ENCODE measurements around the gene MUSTN1. TPM values are rescaled to one million over a fixed set of nuclear protein-coding genes. Genes with fewer than 3 reads are reported as not detected.

The MUSTN1 gene
- polyA plus RNA-seq, 3 donors, result 2.9 to 129 (median 19.6) TPM

DNA sequence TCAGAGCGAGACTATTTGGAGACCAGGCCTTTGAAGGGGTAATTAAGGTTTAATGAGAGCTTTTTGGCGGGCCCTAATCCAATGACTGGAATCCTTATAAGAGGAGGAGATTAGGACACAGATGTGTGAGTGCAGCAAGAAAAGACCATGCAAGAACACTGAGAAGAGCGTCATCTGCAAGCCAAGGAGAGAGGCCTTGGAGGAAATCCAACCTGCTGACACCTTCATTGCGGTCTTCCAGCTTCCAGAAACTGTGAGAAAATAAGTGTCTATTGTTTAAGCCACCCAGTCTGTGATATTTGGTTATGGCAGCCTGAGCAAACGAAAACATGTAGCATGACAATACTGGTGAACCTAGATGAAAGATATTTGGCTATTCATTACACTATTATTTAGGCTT, 23.0 kb upstream of the MUSTN1 start:
- no peak overlapping the region for H3K27ac ChIP-seq (ENCODE audit: low read depth, low read length)
- WGBS, 3 donors, result 71 to 97% (median 95%) methylated on average over 5 of the region's 5 CpGs

DNA sequence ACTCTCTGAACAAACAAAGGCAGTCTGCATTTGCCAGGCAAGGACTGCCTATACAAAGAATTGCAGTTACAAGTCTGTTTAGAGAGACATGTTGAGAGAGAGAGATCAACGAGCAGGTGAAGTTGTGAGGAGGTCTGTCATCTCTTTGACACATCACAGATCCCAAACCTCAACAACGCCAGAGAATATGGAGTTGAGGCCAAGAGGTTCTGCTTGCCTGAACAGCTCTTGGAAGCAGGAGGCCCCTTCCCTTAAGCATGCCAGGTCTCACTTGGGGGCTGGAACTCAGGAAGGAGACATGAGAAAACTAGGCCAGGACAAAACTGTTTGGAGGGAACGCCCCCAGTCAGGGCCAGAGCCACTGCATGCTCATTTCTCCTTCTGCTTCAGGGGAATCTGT, 22.3 kb upstream of the MUSTN1 start:
- WGBS, 3 donors, result 77 to 80% (median 79%) methylated on average over 3 of the region's 3 CpGs
- no peak overlapping the region for H3K27ac ChIP-seq (ENCODE audit: low read depth, low read length)

DNA sequence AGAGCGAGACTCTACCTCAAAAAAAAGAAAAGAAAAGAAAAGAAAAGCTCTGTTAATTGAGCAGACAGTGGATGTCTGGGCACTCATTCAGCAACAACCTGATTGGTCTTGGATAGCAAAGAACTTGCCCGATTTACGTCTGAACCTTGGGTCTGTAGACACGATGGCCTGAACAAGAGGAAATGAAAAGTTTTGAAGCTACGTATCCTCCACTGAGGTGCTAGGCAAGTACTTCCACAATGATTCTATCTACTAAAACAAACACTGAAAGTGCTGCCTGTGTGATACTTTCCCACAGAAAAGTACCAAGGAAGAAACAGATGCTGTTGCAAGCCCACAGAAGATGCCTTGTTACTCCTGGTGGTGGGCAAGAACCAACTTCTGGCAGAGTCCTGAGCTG, 21.8 kb upstream of the MUSTN1 start:
- no peak overlapping the region for H3K27ac ChIP-seq (ENCODE audit: low read depth, low read length)
- WGBS, 3 donors, result 64 to 91% (median 90%) methylated on average over 5 of the region's 5 CpGs

DNA sequence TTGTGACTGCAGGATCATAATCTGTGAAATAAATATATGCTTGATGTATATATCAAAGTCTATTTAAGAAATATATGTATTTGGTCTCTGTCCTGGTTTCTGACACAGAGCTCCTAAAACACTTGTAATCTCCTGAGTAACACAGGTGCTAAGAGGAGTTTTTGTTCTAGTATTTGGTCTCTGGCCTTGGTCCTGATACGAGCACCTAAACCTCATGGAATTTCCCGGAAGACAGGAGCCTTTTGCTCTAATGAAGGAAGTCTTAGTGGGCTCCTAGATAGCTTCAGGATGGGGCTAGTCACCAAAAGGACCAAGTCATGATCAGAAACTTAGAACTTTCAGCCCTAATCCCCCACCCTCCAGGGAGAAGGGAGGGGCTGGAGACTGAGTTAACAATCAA, 19.2 kb upstream of the MUSTN1 start:
- H3K27ac ChIP-seq (ENCODE audit: low read depth, low read length), result no peak overlapping the region
- 77 to 95% (median 92%) methylated on average over 2 of the region's 2 CpGs for WGBS, 3 donors

DNA sequence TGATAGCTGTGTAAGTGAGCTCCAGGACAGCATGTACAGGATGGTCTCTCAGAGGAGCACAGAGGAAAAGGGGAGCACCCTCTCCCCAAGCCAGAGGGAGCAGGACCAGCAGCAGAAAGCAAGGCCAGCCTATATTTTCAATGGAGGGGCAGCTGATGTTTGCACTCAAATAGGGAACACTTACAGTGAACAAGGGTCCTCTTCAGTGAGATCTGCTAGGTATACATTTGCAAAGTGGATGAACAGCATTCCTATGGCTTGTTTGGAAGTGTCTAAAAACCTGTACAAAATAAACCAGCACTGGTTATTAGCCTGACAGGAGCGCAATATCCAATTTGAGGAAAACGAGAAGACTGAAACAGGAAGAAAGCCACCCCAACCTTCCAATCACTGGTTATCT, 17.6 kb upstream of the MUSTN1 start:
- WGBS, 3 donors, result 65 to 88% (median 82%) methylated on average over 2 of the region's 2 CpGs
- no peak overlapping the region for H3K27ac ChIP-seq (ENCODE audit: low read depth, low read length)

DNA sequence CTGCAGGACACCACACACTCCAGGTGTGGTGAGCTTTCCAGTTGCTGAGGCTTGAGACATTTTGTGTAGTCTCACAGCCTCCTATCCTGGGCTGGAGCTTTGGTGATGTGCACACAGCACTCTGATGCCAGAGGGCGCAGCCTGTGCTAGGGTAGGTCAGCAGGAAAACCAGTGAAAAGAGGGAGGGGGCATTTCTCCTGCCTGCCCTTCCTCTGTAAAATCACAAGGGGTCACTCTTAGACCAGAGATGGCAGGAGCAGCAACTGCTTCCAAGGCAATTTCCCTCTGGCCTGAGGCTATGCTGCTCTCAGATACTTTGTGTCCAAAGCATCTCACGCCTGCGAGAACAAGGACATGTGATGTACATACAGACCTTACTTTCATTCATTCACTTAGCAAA, 16.5 kb upstream of the MUSTN1 start:
- H3K27ac ChIP-seq (ENCODE audit: low read depth, low read length), result no peak overlapping the region
- WGBS, 3 donors, result 44 to 80% (median 76%) methylated on average over 3 of the region's 3 CpGs

DNA sequence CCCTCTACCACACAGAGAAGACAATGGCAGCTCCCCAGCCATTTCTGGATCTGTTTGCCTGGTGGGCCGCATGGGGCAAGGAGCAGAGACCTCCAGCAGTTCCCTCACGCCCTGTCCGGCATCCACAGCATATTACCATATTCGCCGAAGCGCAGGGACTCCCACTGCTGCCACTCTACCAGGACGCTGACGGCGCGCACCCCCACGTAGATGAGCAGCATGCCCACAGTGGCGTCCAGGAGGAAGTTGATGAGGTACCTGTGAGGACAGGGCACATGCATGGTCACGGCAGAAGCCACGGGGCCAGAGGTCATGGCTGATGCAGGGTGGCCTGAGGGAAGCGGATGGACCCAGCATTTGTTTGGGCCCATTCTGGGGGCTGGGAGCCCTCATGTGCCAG, 14.8 kb upstream of the MUSTN1 start:
- WGBS, 3 donors, result 96 to 97% (median 97%) methylated on average over 14 to 15 of the region's 15 CpGs
- no peak overlapping the region for H3K27ac ChIP-seq (ENCODE audit: low read depth, low read length)

DNA sequence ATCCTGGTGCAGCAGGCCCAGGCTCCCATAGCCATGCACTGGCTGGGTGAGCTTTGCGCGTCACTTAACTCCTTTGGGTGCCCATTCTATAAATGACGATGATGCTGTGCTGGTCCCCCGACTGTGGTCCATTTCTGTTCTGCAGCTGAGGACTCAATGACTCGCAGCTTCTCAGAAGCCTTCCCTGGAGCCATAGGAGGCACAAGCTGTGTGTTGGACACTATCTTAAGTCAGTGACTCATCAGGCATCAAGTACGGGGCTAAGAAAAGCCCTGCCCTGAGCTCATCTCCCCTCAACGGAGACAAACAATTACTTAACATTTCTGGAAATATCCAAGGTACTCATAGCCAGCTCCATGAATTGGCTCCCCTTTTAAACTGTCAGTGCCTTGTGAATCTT, 13.8 kb upstream of the MUSTN1 start:
- no peak overlapping the region for H3K27ac ChIP-seq (ENCODE audit: low read depth, low read length)
- WGBS, 3 donors, result 65 to 87% (median 73%) methylated on average over 7 of the region's 7 CpGs

DNA sequence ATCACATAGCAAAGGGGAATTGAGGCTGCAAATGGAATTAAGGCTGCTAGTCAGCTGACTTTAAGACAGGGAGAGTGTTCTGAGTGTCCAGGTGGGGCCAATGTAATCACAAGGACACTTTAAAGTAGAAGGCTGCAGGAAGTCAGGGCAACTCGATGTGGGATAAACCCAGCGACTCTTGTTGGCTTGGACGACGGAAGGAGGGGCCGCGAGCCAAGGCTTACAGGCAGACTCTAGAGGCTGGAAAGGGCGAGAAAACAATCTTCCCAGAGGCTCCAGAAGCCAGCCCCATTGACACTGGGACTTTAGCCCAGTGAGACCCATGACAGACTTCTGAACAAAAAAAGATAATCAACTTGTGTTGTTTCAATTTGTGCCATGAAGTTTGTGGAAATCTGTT, 12.9 kb upstream of the MUSTN1 start:
- 89 to 96% (median 93%) methylated on average over 7 of the region's 7 CpGs for WGBS, 3 donors
- H3K27ac ChIP-seq (ENCODE audit: low read depth, low read length), result no peak overlapping the region

DNA sequence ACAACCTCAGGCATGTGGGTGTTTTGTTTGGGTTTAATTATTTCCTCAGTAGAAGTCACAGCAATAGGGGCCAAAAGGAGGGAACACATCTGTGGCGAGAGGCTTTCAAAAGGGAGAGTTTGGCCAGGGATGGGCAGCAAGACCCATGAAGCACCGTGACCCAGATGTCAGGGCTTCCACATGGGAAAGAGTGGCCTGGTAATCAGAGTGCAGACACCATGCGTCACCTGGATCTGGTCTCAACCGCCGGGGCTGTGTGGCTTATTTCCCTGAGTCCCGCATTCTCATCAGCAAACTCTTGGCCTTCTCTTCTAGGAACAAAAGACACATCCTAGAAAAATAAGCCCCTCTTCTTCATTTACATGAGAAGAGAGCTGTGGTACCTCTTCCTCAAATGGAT, 12.4 kb upstream of the MUSTN1 start:
- 88 to 97% (median 94%) methylated on average over 6 of the region's 6 CpGs for WGBS, 3 donors
- no peak overlapping the region for H3K27ac ChIP-seq (ENCODE audit: low read depth, low read length)

DNA sequence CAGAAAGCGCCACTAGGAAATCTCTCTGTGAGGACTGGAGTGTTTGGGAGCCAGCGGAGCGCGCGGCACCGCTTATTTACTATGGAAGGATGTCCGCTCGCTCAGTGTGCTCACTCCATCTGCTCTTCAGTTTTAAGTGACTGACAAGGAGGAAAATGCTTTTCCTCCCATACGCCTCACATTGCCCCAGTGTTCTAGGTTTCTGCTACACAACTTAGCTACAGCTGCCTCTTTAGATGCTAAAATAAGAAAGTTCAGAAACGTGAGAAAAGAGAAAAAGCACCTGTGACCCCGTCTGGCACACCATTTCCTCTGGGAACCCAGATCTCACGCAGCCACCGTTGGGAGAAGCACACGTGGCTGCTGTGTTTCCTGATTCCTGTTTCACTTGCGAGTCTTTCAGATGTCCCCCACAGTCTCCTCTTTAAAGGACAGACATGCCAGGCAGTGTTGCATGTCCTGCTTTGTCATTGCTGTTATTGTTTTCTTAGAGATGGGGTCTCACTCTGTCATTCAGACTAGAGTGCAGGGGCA, 11.7 kb upstream of the MUSTN1 start:
- 57 to 83% (median 63%) methylated on average over 15 of the region's 15 CpGs for WGBS, 3 donors

DNA sequence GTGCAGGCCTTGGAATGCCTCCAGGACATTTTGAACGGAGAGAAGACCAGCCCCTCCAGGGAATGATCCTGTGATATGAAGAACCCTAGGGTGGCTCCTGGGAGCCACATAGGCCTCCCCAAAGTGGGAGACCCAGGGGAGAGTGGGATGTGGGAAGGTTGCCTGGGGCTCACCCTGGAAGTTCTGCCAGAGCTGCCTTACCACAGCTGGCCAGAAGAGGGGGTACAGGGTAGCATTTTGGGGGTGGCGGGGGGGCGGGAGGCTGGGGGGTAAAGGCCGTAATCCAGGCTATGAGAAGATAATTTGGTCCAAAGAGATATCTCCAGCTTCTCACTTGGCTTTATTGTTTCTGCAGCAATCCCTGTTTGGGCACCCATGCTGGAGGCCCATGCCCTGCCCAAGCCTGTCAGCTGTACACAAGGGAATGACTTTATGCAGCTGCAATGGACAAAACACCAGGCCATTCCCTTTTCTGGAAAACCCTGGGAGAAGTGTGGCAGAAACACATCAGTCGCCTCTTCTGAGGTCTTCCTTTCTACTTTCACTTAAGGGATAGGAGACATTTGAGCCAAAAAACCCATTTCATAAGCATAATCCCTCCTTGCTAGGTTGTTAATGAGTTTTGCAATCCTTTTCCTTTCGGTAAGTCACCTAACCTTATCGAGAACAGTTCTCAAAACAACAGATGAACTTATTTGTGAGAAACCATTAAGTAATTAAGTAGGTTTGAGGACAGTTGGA, 11.0 kb upstream of the MUSTN1 start:
- no peak overlapping the region for H3K27ac ChIP-seq (ENCODE audit: low read depth, low read length)
- 63 to 80% (median 64%) methylated on average over 5 to 7 of the region's 7 CpGs for WGBS, 3 donors

More for the DNA sequence above, 11.7 kb upstream of the MUSTN1 start:
- no peak overlapping the region for H3K27ac ChIP-seq (ENCODE audit: low read depth, low read length)

DNA sequence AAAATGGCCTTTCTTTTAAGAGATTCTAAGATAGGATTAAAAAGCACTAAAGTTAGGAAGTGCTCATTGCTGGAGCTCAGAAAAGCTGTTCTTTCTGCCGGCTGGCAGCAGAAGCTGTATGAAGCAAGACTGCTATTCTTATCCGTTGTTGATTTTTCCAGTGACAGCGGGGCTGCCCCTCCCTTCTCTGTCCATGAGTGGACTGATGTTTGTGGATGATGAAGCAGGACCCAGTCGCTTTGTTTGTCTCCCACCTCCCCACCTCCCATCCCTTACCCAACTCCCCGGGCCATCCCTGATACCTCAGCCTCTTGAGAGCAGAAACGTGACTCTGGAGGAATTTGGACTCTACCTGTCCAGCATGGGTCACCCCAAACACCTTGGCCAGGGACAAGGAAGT, 10.3 kb upstream of the MUSTN1 start:
- 16 to 37% (median 32%) methylated on average over 6 of the region's 6 CpGs for WGBS, 3 donors
- no peak overlapping the region for H3K27ac ChIP-seq (ENCODE audit: low read depth, low read length)

DNA sequence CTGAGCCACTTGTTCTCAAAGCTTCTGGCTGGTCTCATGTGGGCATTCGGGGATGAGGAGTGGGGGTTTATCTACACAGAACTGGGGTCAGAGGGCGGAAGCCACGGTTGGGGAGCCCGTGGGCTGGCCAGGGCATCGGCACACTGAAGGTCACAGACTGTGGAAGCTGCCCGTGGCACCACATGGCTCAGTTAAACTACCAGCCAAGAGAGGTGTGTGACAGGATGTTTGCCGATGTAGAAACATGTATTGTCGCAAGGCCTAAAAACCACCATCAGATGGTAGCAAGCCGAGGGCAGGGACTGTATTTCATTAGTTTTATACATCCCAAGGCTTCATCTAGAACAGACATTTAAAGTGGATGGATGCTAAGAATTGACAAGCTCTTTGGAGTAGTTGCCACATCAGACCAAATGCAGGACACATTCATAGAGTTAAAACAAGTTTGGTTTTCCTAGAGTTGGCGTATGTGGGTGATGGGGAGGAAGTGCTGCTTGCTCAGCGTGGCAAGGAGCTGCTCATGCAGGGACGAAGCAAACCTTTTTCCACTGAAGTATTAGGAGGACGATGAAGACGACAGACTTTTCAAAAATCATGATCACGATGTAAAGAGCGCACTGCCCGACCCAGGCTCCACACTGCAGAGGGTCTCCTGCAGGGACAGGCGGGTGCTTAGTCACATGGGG, 9.6 kb upstream of the MUSTN1 start:
- no peak overlapping the region for H3K27ac ChIP-seq (ENCODE audit: low read depth, low read length)
- 66 to 79% (median 73%) methylated on average over 18 of the region's 18 CpGs for WGBS, 3 donors

DNA sequence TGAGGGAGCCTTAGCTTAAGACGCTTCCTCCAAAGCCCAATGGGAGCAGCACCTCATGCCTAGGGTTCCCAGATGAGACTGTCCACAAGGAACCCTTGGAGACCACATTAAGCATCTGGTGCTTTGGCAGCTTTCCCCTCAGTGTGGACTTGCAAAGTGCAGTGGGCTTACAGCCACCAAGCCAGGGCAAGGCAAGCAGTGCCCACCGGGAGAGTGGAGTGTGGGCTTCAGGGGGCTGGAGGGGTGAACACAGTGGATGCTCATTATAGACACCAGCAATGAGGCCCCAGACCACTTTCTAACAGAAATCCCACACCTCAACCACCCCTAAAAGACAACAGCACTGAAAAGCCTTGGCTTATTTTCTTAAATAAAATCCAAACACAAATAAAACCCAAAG, 9.1 kb upstream of the MUSTN1 start:
- H3K27ac ChIP-seq (ENCODE audit: low read depth, low read length), result no peak overlapping the region
- 85 to 94% (median 93%) methylated on average over 2 of the region's 2 CpGs for WGBS, 3 donors

DNA sequence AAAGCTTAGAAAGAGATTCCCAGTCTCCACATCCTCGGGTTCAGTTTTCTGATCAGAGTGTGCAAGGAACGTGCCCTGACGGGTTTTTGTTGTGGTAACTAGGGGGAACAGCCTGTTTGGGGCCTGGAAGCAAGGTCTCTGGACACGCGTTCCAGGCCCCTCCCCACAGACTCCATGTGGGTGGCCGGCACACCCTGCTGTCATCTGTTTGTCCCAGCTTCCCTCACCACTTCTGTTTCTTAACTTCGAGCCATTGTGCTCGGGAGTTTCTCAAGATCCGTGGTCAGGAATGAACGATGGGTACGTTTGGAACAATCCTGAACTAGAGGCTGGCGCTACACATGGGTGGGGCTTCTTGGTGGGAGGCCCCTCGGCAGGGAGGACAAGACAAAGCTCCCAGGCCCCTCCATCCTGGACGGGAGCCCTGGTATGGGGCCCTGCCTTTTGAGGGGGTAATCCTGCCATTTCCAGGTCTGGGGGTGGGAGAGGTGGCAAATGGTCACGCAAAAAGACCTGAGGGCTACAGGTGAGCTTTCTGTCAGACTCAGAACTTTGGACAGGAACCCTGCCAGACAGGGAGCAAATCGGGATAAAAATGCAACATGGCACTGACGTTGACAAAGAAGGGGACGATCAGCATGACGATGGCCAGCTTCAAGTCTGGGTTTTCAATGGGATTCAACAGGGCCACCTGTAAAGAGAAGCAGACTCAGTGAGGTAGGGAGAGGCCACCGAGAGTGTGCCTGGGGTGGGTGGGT, 8.5 kb upstream of the MUSTN1 start:
- H3K27ac ChIP-seq (ENCODE audit: low read depth, low read length), result no peak overlapping the region
- 61 to 90% (median 67%) methylated on average over 20 of the region's 20 CpGs for WGBS, 3 donors

DNA sequence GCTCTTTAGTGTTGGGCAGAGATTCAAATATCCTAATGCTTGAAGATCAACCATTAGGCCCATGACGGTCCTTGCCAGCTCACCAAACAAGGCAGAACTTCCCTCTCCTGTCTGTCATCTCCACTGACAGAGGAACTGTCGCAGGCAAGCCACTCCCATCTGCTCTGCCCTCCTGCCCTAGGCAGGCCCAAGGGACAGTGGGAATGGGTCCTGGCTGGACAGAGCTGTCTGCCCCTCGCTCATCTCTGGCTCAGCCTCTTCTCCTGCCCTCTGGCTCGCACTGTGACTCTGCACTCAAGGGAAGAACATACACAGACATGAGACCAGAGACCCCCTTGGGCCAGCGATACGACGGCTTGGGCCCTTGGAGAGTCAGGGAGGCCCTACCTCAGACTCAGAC, 7.6 kb upstream of the MUSTN1 start:
- WGBS, 3 donors, result 64 to 83% (median 74%) methylated on average over 7 of the region's 7 CpGs
- no peak overlapping the region for H3K27ac ChIP-seq (ENCODE audit: low read depth, low read length)

DNA sequence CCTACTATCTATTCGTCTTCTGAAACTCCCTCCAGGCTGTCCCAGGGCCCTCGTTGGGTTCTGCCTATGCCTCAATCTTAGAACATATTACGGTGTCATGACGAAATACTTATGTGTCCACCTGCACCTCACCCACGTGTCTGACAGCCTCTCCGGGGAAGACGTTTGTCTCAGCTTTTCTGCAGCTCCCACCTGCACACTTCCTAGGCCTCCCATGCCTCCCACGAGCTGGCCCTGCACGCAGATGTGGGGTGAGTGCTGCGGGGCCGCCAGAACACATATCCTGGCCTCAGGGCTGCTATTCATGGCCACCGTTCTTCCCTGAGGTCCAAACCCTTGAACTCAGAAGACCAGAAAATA, 7.1 kb upstream of the MUSTN1 start:
- no peak overlapping the region for H3K27ac ChIP-seq (ENCODE audit: low read depth, low read length)
- WGBS, 3 donors, result 71 to 89% (median 81%) methylated on average over 12 of the region's 12 CpGs

Data from adipose tissue (tissue), 3 donors.